T-helper 2 cell (primary cell): ENCODE measurements around the gene UNK.
"Not testable (repeated sequence)": the region's sequence is repeated elsewhere in the genome, so short reads cannot be mapped to it uniquely, and the experiment has no call there.

Source experiments
- DNase-seq, 5 experiments: peaks; one replicate each; pipeline versions ENCODE4 v3.0.0 to v3.0.0-alpha.2; 2012 to 2022

UNK gene

DNA sequence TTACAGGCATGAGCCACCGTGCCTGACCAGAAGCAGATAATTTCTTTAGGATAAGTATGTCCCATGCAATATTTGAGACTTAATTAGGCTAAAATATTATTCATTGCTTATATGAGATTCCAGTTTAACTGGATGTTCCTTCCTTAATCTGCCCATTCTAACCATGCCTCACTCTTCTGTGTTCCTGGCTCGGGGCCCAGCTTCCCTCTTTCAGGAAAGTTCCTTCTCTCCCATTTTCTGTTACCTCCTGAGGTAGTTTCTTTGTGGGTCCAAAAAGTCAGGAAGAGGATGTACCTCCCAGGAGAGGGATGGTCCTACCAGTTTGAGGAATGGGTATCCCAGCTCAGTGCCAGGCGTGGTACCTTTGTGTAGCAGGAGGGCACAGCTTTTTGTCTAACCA, 23.3 kb downstream of the UNK start:
- DNase-seq: no peak

DNA sequence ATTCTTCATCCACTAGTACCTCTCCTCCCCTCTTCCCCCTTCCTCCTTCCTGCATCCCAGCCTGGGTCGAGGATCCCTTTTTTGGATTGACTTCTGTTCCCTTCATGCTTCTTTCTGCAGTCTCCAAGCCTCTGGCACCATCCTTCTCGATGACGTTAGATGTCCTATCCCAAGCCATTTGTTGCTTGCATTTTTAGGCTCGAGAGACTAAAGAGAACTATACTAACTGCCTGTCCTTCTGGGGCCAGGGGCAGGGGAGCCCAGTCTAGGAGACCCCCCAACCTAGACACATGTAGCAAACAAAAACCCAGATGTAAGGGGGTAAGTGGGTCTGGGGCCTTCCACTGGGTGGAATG, 23.9 kb downstream of the UNK start:
- no peak for DNase-seq

DNA sequence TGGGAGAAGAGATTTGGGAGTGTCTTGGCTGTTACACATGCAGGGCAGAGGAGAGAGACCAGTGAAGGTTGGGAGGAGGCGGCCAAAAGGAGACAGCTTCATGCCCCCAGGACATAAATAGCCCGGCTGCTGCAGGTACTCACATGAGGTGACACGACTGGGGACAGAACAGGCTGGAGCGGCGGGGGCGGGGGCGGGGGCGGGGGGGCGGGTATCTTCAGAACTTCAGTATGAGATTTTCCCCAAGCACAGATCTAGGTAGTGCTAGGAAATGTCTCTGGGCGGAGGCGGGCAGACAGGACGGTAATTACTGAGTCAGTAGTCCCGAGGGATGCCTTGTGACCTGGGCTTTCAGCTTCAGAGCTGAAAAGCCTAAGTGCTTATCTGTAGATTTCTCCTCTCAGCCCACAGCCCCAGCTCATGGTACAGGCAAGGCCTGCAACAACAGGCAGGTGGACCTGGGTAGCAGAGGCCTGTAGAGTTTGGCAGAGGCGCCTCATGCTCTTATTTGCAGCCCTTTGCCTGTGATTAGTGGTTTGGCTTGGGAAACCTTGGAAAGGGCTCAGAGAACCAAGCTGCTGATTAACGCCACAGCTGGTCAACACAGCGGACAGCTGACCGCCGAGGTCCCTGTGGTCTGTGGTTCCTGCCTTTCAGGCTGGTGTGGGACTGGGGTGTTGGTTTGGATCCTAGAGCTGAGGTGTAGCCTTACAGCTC, 24.5 kb downstream of the UNK start:
- no peak for DNase-seq

DNA sequence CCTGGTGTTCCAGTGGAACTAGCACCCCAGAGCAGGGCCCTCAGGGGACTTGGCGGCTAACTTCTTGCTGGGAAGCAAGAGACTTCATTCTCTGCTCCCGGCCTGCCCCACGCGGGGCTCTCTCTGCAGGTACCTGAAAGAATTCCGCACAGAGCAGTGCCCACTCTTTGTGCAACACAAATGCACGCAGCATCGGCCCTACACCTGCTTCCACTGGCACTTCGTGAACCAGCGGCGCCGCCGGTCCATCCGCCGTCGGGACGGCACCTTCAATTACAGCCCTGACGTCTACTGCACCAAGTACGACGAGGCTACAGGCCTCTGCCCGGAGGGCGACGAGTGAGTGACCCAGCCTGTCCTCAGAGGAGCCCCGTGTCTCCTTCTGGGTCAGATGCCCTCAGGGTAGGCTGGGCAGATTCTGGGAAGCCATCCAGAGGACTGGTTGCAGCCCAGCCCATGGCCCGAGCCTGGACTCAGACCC, 25.1 kb downstream of the UNK start:
- DNase-seq: no peak

DNA sequence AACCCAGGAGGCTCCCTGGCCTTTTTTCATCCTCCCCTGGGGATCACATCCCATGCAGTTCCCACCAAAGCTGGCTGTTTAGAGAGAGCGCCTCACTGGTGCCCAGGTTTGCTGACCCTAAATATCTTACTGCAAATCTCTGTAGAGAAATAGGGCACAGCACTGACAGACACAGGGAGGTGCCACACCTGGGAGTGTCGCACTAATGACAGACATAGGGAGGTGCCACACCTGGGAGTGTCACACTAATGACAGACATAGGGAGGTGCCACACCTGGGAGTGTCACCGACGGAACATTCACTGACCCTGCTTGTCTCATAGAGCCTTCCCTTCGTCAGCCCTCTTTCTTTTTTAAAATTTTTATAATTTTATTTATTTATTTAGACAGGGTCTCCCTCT, 25.6 kb downstream of the UNK start:
- DNase-seq: no peak

DNA sequence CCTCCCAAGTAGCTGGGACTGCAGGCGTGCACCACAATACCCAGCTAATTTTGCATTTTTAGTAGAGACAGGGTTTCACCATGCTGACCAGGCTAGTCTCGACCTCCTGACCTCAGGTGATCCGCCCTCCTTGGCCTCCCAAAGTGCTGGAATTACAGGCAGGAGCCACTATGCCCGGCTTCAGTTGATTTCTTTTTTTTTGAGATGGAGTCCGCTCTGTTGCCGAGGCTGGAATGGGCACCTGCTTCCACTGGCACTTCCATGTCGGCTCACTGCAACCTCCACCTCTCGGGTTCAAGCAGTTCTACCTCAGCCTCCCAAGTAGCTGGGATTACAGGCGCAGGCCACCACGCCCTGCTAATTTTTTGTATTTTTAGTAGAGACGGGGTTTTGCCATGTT, 26.1 kb downstream of the UNK start:
- not testable (repeated sequence) for DNase-seq

DNA sequence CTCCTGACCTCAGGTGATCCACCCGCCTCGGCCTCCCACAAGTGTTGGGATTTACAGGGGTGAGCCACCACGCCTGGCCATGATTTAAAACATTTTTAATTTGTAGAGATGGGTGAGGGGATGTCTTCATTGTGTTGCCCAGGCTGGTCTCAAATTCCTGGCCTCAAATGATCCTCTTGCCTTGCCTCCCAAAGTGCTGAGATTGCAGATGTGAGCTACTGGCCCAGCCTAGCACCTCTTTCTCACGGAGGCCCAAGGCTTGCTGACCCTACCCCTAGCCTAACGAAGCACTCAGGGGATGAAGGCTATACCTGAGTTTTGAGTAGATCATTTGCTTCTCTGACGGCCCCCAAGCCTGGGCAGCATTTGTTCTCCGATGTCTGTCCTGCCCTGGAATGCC, 26.6 kb downstream of the UNK start:
- no peak for DNase-seq

DNA sequence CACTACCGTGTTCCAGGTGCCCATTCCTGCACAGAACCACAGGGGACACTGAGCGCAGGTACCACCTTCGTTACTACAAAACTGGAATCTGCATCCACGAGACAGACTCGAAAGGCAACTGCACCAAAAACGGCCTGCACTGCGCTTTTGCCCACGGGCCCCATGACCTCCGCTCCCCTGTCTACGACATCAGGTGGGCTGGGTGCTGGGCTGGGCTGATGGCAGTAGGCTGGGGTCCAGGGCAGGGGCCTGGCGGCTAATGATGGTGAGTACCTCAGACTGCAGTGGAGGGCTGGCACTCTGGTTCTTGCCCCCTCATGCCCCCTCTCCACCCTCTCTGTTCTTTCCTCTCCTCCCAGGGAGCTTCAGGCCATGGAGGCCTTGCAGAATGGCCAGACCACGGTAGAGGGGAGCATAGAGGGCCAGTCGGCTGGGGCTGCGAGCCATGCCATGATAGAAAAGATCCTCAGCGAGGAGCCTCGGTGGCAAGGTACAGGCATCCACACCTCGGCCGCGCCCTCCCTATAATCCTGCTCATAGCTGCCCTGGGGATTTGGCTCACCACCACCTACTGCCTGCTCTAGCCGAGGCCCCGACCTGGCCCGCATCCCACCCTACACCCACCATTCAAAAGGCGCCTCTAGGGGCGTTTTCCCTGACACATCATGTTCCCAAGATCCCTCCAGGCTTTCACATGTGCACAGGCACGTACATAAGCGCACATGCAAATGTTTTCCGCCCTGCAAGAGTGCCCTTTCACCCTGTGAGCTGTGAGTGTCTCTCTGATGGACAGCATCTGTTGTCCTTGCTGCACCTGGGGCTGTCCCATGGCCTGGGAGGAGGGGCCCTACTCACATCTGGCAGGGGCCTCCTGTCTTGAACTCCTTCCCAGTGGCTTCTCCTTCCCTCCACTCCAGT, 27.7 kb downstream of the UNK start:
- no peak for DNase-seq

DNA sequence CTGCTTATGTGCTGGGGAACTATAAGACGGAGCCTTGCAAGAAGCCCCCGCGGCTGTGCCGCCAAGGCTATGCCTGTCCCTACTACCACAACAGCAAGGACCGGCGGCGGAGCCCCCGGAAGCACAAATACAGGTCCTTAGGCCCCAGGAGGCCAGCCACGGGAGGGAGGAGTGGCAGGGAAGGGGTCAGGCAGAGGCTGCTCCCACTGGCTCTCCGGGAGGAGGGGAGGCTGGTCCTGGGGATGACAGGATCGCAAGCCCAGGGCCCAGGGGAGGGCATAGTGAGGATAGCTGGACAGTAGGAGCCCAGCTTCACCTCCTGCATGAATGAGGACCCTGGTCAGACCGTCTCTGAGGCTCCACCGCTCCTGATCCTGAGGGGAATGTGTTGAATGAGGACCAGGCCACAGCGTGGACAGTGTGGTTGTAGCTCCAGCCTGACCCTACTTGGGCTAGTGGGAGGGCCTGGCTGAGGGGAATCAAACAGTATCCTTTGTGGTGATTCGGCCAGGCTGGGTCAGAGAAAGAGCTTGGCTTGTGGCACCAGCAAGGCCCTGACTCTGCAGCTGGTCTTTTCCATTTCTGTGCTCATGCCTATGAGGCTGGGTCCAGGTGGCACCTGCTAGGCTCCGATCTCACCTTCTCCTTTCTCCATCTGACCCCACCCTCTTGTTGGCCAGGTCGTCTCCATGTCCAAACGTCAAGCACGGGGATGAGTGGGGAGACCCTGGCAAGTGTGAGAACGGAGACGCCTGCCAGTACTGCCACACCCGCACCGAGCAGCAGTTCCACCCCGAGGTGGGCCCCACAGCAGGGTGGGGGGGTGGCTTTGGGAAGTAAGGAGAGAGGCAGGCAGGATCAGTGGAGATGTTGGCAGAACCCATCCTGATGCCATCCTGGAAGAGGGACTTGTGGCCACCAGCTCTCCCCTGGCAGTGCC, 28.7 kb downstream of the UNK start:
- no peak for DNase-seq

DNA sequence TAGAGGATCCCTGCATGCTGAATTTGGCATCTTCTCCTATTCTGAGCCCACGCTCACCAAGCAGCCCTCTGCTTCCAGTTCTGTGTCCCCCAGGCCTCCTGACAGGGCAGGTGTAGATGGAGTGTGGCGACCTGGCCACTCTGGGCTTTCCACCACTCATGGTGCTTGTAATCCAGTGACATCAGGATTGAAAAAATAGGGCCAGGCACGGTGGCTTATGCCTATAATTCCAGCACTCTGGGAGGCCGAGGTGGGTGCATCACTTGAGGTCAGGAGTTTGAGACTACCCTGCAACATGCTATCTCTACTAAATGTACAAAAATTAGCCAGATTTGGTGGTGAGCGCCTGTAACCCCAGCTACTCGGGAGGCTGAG, 29.4 kb downstream of the UNK start:
- DNase-seq: no peak

DNA sequence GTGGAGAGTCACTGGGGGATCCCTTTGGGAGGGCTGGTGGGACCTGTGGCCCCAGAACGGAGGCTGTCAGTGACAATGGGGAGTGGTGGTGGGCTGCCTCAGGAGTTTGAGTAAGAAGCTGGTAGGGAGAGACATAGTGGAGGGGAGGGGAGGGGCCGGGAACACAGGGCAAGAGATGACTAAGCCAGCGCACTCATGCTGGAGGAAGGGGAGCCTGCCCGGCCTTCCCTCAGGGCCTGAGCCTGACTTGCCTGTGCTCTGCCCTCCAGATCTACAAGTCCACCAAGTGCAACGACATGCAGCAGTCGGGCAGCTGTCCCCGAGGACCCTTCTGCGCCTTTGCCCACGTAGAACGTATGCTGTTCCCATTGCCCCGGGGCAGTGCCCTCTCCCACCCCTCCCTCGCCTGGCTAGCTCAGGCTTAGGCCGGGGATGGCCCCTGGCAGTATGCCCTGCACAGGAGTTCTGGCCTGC, 30.3 kb downstream of the UNK start:
- DNase-seq: no peak

DNA sequence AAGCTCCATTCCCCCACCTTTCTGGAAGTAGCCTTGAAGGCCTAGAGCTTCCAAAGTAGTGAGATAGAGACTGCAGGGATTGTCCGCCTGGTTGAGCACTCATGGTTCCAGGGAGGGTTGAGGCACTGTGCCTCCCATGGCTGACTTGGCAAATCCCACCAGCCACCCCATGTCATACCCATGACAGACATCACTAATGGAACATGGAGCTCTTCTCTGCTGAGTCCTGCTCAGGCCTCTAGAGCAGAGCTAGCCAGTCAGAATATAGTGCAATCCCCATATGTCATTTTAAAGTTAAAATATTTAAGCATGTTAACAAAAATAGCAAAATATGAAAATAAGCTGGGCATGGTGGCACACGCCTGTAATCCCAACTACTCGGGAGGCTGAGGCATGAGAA, 30.8 kb downstream of the UNK start:
- DNase-seq: no peak

DNA sequence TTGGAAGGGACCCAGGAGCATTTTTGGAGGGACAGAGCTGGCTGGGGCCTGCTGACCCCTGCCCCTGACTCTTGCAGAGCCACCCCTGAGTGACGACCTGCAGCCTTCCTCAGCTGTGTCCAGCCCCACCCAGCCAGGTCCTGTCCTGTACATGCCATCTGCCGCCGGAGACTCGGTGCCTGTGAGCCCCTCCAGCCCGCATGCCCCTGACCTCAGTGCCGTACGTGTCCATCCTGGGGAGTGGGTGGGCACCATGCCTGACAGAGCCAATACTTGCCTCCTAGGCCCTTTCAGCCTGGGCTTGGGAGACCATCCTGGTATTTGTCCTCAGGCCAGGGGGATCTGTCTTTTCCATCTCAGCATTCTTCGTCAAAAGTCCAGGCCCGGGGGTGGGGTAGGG, 32.1 kb downstream of the UNK start:
- no peak for DNase-seq

DNA sequence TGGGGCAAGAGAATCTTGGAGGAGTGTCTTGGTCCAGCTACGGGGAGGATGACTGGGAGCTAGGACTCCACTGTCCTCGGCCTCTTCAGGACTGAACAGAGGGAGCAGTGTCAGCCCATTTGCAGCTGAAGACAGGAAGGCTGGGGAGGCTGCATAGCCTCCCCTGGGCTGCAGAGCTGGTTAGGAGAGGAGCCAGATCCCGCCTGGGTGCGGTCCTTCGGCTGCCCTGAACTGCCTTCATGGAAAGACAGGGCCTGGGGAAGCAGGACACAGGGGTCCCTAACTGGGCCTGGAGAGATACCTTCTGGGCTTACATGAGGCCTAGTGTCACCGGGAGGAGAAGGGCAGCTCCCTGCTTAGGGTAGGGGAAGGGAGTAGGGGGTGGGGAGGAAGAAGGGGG, 33.0 kb downstream of the UNK start:
- no peak for DNase-seq

DNA sequence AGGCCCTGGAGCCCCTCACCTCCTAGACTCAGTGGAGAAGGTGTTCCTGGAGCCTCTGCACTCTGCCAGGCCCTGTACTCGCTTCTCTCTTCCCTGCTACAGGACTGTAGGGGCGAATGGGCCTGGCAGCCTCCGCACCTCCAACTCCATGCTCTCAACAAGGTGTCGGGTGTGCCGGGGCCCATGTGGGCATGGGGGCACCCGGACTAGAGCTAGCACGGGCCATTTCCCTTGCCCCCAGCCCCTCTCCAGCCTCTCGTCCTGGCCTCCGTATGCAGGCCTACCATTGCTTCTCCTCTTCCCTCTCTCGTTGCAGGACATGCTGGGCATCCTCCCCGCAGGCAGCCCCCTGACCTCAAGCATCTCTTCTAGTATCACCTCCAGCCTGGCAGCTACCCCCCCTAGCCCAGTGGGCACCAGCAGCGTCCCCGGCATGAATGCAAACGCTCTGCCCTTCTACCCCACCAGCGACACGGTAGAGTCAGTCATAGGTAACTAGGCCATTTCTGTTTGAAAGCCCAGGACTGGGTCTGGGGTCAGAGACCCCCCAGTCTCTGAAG, 33.8 kb downstream of the UNK start:
- DNase-seq: no peak

DNA sequence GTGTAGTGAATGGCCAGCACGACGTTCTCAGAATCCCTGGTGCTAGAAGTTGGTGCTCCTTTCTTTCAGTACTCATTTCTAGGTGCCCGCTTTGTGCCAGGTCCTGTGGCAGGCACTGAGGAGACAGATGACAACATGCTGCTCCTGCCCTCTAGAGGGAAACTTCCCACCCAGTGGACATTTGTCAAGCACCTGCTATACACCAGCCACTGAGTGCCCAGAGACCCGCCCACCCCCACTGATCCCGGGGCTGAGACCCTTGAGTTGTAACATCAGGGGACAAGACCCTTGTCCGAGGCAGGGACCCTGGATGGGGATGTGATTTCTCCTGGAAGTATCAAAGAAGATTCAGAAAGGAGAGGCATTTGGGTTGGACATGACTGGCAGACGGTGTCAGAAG, 34.5 kb downstream of the UNK start:
- no peak for DNase-seq

DNA sequence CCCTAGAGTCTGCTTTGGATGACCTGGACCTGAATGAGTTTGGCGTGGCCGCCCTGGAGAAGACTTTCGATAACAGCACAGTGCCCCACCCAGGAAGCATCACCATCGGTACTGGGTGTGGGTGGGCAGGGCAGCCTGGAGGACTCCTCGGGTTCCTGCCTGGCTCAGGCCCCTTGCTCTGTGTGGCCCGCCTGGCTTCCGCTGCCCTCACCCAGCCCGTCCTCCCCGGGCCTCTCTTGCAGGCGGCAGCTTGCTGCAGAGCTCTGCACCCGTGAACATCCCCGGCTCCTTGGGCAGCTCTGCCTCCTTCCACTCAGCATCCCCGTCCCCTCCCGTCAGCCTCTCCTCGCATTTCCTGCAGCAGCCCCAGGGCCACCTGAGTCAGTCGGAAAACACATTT, 35.1 kb downstream of the UNK start:
- DNase-seq: no peak

DNA sequence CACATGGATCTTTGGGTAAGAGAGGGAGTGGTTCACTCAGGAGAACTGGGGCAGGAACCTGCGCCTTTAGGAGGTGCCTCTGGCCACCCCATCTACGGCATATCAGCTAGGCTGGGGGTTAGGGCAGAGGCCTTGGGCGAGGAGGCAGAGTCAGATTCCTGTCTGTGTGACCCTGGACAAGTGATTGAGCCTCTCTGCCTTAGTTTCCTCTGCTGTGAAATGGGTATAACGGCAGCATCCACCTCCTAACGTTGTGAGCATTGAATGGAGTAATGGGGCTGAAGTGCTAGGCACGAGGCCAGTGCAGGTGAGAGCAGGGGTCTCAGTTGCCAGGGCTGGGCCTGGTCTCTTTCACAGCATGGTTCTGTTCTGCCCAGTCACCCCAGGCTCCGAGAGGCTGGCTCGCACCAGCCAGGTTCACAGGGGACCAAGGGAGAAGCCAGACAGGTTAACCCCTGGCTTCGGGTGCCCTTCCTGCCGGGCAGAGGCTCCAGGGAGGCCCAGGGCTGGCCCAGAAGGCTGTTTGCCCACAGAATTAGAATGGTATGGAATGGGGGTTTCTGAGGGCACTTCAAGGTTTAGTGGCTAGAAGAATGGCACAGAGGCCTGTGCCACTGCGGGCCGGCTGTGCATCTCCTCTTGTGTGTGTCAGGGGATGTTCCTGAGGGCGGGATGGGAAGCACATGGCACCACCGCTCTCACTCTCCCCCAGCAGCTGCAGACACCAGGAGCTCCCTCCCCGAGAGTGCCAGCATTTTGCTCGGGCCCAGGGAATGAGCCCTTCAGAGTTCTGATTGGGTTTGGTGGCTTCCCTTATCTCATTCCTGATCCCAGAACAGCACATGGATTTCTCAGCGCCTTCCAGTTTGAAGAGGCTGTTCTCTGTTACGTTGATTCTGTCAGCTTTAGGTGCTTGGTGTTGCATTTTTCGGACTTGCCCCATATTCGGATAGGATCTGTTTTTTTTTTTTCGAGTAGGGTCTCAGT, 35.8 kb downstream of the UNK start:
- DNase-seq: no peak

DNA sequence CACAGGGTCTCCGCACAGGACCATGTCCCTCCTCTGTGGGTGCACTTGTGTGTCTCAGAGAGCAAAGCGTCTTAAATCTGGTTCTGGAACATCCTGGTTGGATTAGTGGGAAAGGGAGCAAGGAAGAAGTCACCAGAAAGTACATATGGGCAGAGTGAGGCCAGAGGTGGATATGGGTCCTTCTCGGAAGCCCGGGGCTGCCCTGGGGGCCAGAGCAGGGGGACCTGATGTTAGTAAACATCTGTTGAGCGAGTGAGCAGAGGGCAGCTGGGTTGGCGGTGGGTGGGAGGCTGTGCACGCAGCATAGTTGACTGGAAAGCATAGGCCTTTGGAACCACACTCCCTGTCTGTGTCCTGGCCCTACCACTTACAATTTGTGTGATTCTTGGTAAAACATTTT, 36.9 kb downstream of the UNK start:
- no peak for DNase-seq

DNA sequence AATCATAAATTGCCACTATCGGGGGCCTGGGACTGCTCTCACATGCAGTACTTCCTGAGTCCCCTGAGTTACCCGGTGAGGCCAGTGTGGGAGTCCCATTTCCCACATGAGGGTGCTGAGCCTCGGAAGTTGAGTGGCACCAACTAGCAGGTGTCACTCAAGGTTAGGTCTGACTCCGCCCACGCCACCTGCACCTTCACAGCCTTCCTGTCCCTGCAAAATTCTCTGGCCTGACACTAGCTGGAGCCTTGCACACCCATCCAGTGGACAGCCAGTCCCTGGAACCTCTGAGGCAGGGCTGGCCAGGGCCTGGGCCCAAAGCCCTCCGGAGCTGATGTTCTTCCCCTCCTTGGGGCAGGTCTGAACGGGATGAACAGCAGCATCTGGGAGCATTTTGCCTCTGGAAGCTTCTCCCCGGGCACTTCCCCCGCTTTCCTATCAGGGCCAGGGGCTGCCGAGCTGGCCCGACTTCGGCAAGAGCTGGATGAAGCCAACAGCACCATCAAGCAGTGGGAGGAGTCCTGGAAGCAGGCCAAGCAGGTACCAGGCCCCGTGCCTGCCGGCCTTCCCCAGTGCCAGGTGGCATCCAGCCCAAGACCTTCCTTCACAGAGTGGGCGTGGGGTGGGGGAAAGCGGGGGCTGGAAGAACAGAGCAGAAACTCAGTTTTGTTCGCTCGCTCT, 37.7 kb downstream of the UNK start:
- DNase-seq: peak in 2 of 5 experiments; percentile 31 to 44

DNA sequence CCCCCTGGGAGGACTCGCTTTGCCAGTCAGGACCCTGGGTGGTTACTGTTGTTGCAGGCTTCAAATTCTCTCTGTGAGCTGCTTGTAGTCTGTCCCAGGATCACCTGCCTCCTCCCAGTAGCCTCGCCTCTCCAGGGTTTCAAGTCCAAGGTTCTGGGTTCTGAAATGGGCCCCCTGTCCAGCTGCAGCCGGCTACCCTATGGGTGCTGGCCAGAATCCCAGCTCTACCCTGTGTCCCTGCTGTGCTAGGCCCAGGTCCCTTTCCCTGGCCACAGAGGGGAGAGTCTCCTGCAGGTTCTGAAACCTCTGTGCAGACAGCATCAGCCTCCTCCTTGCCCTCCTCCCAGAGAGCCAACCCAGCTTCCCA, 38.2 kb downstream of the UNK start:
- DNase-seq: no peak
